SU-DHL-6 (cell line): ENCODE results near the gene NANOS3.

Experiments used
- EZH2phosphoT487 ChIP-seq: fragments of 200-600 bp; sonication (generic), shearing (Covaris generic); conservative IDR thresholded peaks from 2 replicates; pipeline ENCODE4 v1.6.1; 2018; ENCODE audit warnings: mild to moderate bottlenecking, antibody characterized with exemption, low read length, moderate library complexity, mixed read lengths
- TF ChIP-seq, protein P1 (sequence below): fragments of 200-600 bp; sonication (generic); IDR thresholded peaks from one replicate; pipeline ENCODE4 v1.5.1; 2017; ENCODE audit warnings: antibody characterized with exemption, mild to moderate bottlenecking, low read length, moderate library complexity; ENCODE audit not compliant: insufficient read depth, poor library complexity, severe bottlenecking

DNA sequence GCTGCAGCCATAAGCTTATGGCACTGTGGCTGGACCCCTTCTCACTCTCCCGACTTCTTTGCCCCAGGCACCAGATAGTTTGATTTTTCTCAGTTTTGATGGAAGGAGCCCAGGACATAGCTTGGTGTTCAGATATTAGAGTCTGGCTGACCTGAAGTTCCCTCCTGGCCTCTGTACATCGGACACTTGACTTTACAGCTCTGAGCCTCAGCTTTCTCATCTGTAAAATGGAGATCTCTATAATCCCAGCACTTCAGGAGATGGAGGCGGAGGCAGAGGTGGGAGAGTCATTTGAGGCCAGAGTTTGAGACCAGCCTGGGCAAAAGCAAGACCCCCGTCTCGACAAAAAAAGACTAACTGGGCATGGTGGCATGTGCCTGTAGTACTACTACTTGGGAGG is 30.0 kb downstream of the NANOS3 start:
- TF ChIP-seq, protein P1, sequence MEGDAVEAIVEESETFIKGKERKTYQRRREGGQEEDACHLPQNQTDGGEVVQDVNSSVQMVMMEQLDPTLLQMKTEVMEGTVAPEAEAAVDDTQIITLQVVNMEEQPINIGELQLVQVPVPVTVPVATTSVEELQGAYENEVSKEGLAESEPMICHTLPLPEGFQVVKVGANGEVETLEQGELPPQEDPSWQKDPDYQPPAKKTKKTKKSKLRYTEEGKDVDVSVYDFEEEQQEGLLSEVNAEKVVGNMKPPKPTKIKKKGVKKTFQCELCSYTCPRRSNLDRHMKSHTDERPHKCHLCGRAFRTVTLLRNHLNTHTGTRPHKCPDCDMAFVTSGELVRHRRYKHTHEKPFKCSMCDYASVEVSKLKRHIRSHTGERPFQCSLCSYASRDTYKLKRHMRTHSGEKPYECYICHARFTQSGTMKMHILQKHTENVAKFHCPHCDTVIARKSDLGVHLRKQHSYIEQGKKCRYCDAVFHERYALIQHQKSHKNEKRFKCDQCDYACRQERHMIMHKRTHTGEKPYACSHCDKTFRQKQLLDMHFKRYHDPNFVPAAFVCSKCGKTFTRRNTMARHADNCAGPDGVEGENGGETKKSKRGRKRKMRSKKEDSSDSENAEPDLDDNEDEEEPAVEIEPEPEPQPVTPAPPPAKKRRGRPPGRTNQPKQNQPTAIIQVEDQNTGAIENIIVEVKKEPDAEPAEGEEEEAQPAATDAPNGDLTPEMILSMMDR = no peak
- TF ChIP-seq EZH2phosphoT487 = no peak
